HTERT RPE-1 (cell line): Measurements from ENCODE around the gene REXO5.
"Not testable (repeated sequence)": the region's sequence is repeated elsewhere in the genome, so short reads cannot be mapped to it uniquely, and the experiment has no call there.

Experiments
- in situ Hi-C: fragments of 300-500 bp; cut with MboI; formaldehyde crosslinking; loops from 4 replicates; pipeline ENCODE4 v1.14.3; 2020; ENCODE audit warnings: low sequenced_read_pairs

REXO5 gene

GRCh38 chr16:20798364-20798763, 8.0 kb upstream of the REXO5 start:
- in situ Hi-C loops, result no loop called here

GRCh38 chr16:20799599-20799998, 6.7 kb upstream of the REXO5 start:
- in situ Hi-C loops, result no loop called here

- in situ Hi-C loops, result no loop called here
Observed at GRCh38 chr16:20801278-20801677, 5.0 kb upstream of the REXO5 start.

GRCh38 chr16:20803192-20803560, 3.2 kb upstream of the REXO5 start:
- in situ Hi-C loops, result no loop called here

- in situ Hi-C loops, result no loop called here
Observed at GRCh38 chr16:20803561-20804214, 2.6 kb upstream of the REXO5 start.

- in situ Hi-C loops, result not testable (repeated sequence)
Observed at GRCh38 chr16:20805684-20806167, 601 bp upstream of the REXO5 start.

GRCh38 chr16:20807862-20808261, 1.5 kb downstream of the REXO5 start:
- in situ Hi-C loops, result no loop called here

- in situ Hi-C loops, result no loop called here
Observed at GRCh38 chr16:20811889-20812439, 5.6 kb downstream of the REXO5 start.

- in situ Hi-C loops, result no loop called here
Observed at GRCh38 chr16:20812510-20812909, 6.2 kb downstream of the REXO5 start.

- in situ Hi-C loops, result no loop called here
Observed at GRCh38 chr16:20814784-20815183, 8.5 kb downstream of the REXO5 start.

GRCh38 chr16:20818929-20819585, 12.7 kb downstream of the REXO5 start:
- in situ Hi-C loops, result no loop called here

- in situ Hi-C loops, result no loop called here
Observed at GRCh38 chr16:20821682-20822081, 15.4 kb downstream of the REXO5 start.

- in situ Hi-C loops, result no loop called here
Observed at GRCh38 chr16:20822521-20823325, 16.4 kb downstream of the REXO5 start.

- in situ Hi-C loops, result no loop called here
Observed at GRCh38 chr16:20826039-20826566, 19.8 kb downstream of the REXO5 start.

- in situ Hi-C loops, result no loop called here
Observed at GRCh38 chr16:20829536-20829935, 23.2 kb downstream of the REXO5 start.

GRCh38 chr16:20830372-20830771, 24.0 kb downstream of the REXO5 start:
- in situ Hi-C loops, result no loop called here

- in situ Hi-C loops, result no loop called here
Observed at GRCh38 chr16:20833086-20833485, 26.8 kb downstream of the REXO5 start.

- in situ Hi-C loops, result no loop called here
Observed at GRCh38 chr16:20838240-20838639, 31.9 kb downstream of the REXO5 start.

- in situ Hi-C loops, result no loop called here
Observed at GRCh38 chr16:20839504-20839903, 33.2 kb downstream of the REXO5 start.

- in situ Hi-C loops, result no loop called here
Observed at GRCh38 chr16:20844054-20844453, 37.7 kb downstream of the REXO5 start.

GRCh38 chr16:20844588-20844987, 38.3 kb downstream of the REXO5 start:
- in situ Hi-C loops, result no loop called here
